ENCODE data around the gene ZNF503.

DNA sequence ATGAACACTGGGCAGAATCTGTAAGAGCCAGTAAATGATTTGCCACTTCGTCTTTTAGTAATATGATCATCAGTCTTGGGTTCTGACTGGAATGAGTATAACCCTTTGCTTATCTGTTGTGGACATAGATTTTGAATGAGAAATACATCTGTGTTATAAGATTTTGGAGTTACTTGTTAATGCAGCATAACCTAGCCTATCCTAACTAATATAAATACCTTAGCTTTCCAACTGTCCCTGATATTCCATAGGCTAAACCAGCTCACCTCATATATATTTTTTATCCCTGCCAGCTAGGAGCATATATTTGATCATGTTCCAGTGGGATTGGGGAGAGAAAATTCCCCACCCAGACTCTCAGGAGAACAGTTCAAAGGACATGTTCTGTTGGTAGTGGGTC lies 44.9 kb upstream of the ZNF503 start:
- TF ChIP-seq, protein P1, sequence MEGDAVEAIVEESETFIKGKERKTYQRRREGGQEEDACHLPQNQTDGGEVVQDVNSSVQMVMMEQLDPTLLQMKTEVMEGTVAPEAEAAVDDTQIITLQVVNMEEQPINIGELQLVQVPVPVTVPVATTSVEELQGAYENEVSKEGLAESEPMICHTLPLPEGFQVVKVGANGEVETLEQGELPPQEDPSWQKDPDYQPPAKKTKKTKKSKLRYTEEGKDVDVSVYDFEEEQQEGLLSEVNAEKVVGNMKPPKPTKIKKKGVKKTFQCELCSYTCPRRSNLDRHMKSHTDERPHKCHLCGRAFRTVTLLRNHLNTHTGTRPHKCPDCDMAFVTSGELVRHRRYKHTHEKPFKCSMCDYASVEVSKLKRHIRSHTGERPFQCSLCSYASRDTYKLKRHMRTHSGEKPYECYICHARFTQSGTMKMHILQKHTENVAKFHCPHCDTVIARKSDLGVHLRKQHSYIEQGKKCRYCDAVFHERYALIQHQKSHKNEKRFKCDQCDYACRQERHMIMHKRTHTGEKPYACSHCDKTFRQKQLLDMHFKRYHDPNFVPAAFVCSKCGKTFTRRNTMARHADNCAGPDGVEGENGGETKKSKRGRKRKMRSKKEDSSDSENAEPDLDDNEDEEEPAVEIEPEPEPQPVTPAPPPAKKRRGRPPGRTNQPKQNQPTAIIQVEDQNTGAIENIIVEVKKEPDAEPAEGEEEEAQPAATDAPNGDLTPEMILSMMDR (conservative IDR thresholded peaks at IDR 0.05), result no peak
- no peak for TF ChIP-seq ZFX (IDR thresholded peaks at IDR 0.05)

Data from C4-2B (cell line).